Trophoblast cell (in vitro differentiated cells and primary cell): Measurements from ENCODE around the gene RTP5.

Source experiments
- DNase-seq, 2 donors: peaks; one replicate each; pipeline ENCODE4 v3.0.0-alpha.2; 2016
- H2AFZ ChIP-seq: 2 replicates; pipeline ENCODE4 v1.6.1; 2013; ENCODE audit warnings: low read length, moderate library complexity, mild to moderate bottlenecking; ENCODE audit not compliant: insufficient read depth, poor library complexity
- H2AK5ac ChIP-seq: 2 replicates; pipeline ENCODE4 v1.6.1; 2013; ENCODE audit warnings: mild to moderate bottlenecking, low read length
- H2BK120ac ChIP-seq: 2 replicates; pipeline ENCODE4 v1.6.1; 2013; ENCODE audit warnings: low read length, mild to moderate bottlenecking, moderate library complexity; ENCODE audit not compliant: insufficient read depth, poor library complexity
- H2BK12ac ChIP-seq: 2 replicates; pipeline ENCODE4 v1.6.1; 2013; ENCODE audit warnings: mild to moderate bottlenecking, low read length, moderate library complexity
- H2BK5ac ChIP-seq: 2 replicates; pipeline ENCODE4 v1.6.1; 2013; ENCODE audit warnings: low read length, low read depth, moderate library complexity, mild to moderate bottlenecking; ENCODE audit not compliant: poor library complexity
- H3K14ac ChIP-seq: 2 replicates; pipeline ENCODE4 v1.6.1; 2013; ENCODE audit warnings: mild to moderate bottlenecking, low read length
- H3K18ac ChIP-seq: 2 replicates; pipeline ENCODE4 v1.6.1; 2013; ENCODE audit warnings: mild to moderate bottlenecking, low read length
- H3K23ac ChIP-seq: 2 replicates; pipeline ENCODE4 v1.6.1; 2013; ENCODE audit warnings: low read length
- H3K27ac ChIP-seq: 2 replicates; pipeline ENCODE4 v1.5.1; 2013; ENCODE audit warnings: low read depth, mild to moderate bottlenecking, inconsistent platforms, low read length, moderate library complexity
- H3K27me3 ChIP-seq: 2 replicates; pipeline ENCODE4 v1.6.1; 2013; ENCODE audit warnings: inconsistent platforms, mild to moderate bottlenecking, low read length, moderate library complexity; ENCODE audit not compliant: insufficient read depth
- H3K36me3 ChIP-seq, 2 experiments: 1 replicate in 1 of 2; 2 replicates in 1 of 2; pipeline ENCODE4 v1.6.1; 2013; ENCODE audit warnings: low read length in 2 of 2, mild to moderate bottlenecking in 2 of 2, moderate library complexity in 1 of 2; ENCODE audit not compliant: insufficient read depth in 2 of 2, control insufficient read depth in 1 of 2
- H3K4ac ChIP-seq: 2 replicates; pipeline ENCODE4 v1.6.1; 2013; ENCODE audit warnings: low read depth, mild to moderate bottlenecking, low read length, moderate library complexity
- H3K4me1 ChIP-seq, 2 experiments: 1 replicate in 1 of 2; 2 replicates in 1 of 2; pipeline ENCODE4 v1.6.1; 2013; ENCODE audit warnings: low read length in 2 of 2, mild to moderate bottlenecking in 2 of 2, moderate library complexity in 1 of 2; ENCODE audit not compliant: insufficient read depth in 2 of 2, control insufficient read depth in 1 of 2
- H3K4me2 ChIP-seq: 2 replicates; pipeline ENCODE4 v1.6.1; 2013; ENCODE audit warnings: inconsistent platforms, mild to moderate bottlenecking, low read length, moderate library complexity
- H3K4me3 ChIP-seq: 2 replicates; pipeline ENCODE4 v1.5.1; 2013; ENCODE audit warnings: mild to moderate bottlenecking, low read depth, low read length, inconsistent platforms
- H3K79me1 ChIP-seq: one replicate; pipeline ENCODE4 v1.6.1; 2013; ENCODE audit warnings: low read length
- H3K79me2 ChIP-seq: 2 replicates; pipeline ENCODE4 v1.6.1; 2013; ENCODE audit warnings: low read length, mild to moderate bottlenecking; ENCODE audit not compliant: control insufficient read depth, insufficient read depth, poor library complexity
- H3K9ac ChIP-seq: 2 replicates; pipeline ENCODE4 v1.6.1; 2013; ENCODE audit warnings: mild to moderate bottlenecking, low read length
- H3K9me3 ChIP-seq: 2 replicates; pipeline ENCODE4 v1.6.1; 2013; ENCODE audit warnings: low read depth, mild to moderate bottlenecking, control low read depth, inconsistent platforms, low read length; ENCODE audit not compliant: insufficient read depth
- H4K12ac ChIP-seq: 2 replicates; pipeline ENCODE4 v1.6.1; 2013; ENCODE audit warnings: low read depth, mild to moderate bottlenecking, low read length, moderate library complexity
- H4K8ac ChIP-seq: 2 replicates; pipeline ENCODE4 v1.6.1; 2013; ENCODE audit warnings: low read depth, mild to moderate bottlenecking, low read length, moderate library complexity
- H4K91ac ChIP-seq: one replicate; pipeline ENCODE4 v1.6.1; 2013; ENCODE audit warnings: low read depth, mild to moderate bottlenecking, low read length, moderate library complexity
- WGBS: extraction: QIAGEN DNeasy Blood & Tissue Kit; methylation state at CpG from one replicate; pipeline ENCODE4 v1.1.7; 2013; ENCODE audit warnings: missing lambda C conversion rate; ENCODE audit not compliant: insufficient read length, insufficient coverage; ENCODE audit errors: extremely low coverage; 5-methylcytosine and 5-hydroxymethylcytosine counted together

RTP5 gene

GRCh38 chr2:241876528-241877196 is 7.1 kb downstream of the RTP5 start:
- Histone ChIP-seq H4K91ac (no peak overlapping the region), H4K8ac (no peak overlapping the region), H4K12ac (no peak overlapping the region), H3K79me2 (no peaks in the 10 kb centered on the region), H2BK5ac (no peak overlapping the region), H3K9ac (no peak overlapping the region), H3K79me1 (no peaks in the 10 kb centered on the region), H2BK120ac (no peak overlapping the region), H3K23ac (no peak overlapping the region), H3K14ac (no peak overlapping the region), H3K4me1 (peaks cover 0 to 5% of the 10 kb centered on the region in 2 experiments), H2AFZ (no peak overlapping the region), H3K18ac (no peak overlapping the region), H2BK12ac (no peak overlapping the region), H3K27me3 (no peaks in the 10 kb centered on the region), H3K4me3 (no peak overlapping the region), H3K36me3 (no peaks in the 10 kb centered on the region), H2AK5ac (no peak overlapping the region), H3K27ac (no peak overlapping the region), H3K4me2 (no peak overlapping the region), H3K4ac (no peak overlapping the region), H3K9me3 (peaks cover 19% of the 10 kb centered on the region)
- no peak for DNase-seq
- WGBS, result no CpG with 5 or more reads among the region's 18 CpGs

- no peak overlapping the region for H2AK5ac ChIP-seq
- H3K9ac ChIP-seq, result no peak overlapping the region
- H3K36me3 ChIP-seq, result no peaks in the 10 kb centered on the region
- no peak overlapping the region for H4K91ac ChIP-seq
- no peak overlapping the region for H4K12ac ChIP-seq
- no peak overlapping the region for H3K4me2 ChIP-seq
- peaks cover 3 to 9% of the 10 kb centered on the region in 2 experiments for H3K4me1 ChIP-seq
- no peak overlapping the region for H3K4me3 ChIP-seq
- no peak for DNase-seq
- no CpG with 5 or more reads among the region's 16 CpGs for WGBS
- no peak overlapping the region for H3K14ac ChIP-seq
- H4K8ac ChIP-seq, result no peak overlapping the region
- H2BK12ac ChIP-seq, result no peak overlapping the region
- no peak overlapping the region for H3K23ac ChIP-seq
- no peak overlapping the region for H2AFZ ChIP-seq
- H2BK120ac ChIP-seq, result no peak overlapping the region
- H3K27ac ChIP-seq, result no peak overlapping the region
- no peaks in the 10 kb centered on the region for H3K79me1 ChIP-seq
- peaks cover 19% of the 10 kb centered on the region for H3K9me3 ChIP-seq
- H3K4ac ChIP-seq, result no peak overlapping the region
- no peaks in the 10 kb centered on the region for H3K27me3 ChIP-seq
- H3K79me2 ChIP-seq, result no peaks in the 10 kb centered on the region
- H2BK5ac ChIP-seq, result no peak overlapping the region
- H3K18ac ChIP-seq, result no peak overlapping the region
Observed at GRCh38 chr2:241877197-241877685, 7.7 kb downstream of the RTP5 start.

- peaks cover 14% of the 10 kb centered on the region for H3K9me3 ChIP-seq
- no peak overlapping the region for H4K8ac ChIP-seq
- H2AFZ ChIP-seq, result no peak overlapping the region
- H3K4ac ChIP-seq, result no peak overlapping the region
- no peaks in the 10 kb centered on the region for H3K36me3 ChIP-seq
- H3K79me2 ChIP-seq, result no peaks in the 10 kb centered on the region
- no peak overlapping the region for H3K9ac ChIP-seq
- no peak overlapping the region for H2BK12ac ChIP-seq
- H3K18ac ChIP-seq, result no peak overlapping the region
- H2AK5ac ChIP-seq, result no peak overlapping the region
- no peaks in the 10 kb centered on the region for H3K27me3 ChIP-seq
- H4K91ac ChIP-seq, result no peak overlapping the region
- H3K4me3 ChIP-seq, result no peak overlapping the region
- peaks cover 3 to 9% of the 10 kb centered on the region in 2 experiments for H3K4me1 ChIP-seq
- H2BK5ac ChIP-seq, result no peak overlapping the region
- H3K27ac ChIP-seq, result no peak overlapping the region
- no CpG with 5 or more reads among the region's 27 CpGs for WGBS
- no peak overlapping the region for H3K4me2 ChIP-seq
- H4K12ac ChIP-seq, result no peak overlapping the region
- peak; percentile 59 to 71 for DNase-seq
- no peaks in the 10 kb centered on the region for H3K79me1 ChIP-seq
- H2BK120ac ChIP-seq, result no peak overlapping the region
- H3K14ac ChIP-seq, result no peak overlapping the region
- no peak overlapping the region for H3K23ac ChIP-seq
Observed at GRCh38 chr2:241877989-241878970, 8.8 kb downstream of the RTP5 start.

GRCh38 chr2:241879326-241879725 is 9.8 kb downstream of the RTP5 start:
- H3K14ac ChIP-seq, result no peak overlapping the region
- peaks cover 10% of the 10 kb centered on the region for H3K9me3 ChIP-seq
- H2BK120ac ChIP-seq, result no peak overlapping the region
- WGBS, result no CpG with 5 or more reads among the region's 9 CpGs
- no peaks in the 10 kb centered on the region for H3K79me2 ChIP-seq
- H3K9ac ChIP-seq, result no peak overlapping the region
- H3K4me1 ChIP-seq, result peaks cover 3 to 9% of the 10 kb centered on the region in 2 experiments
- H2BK5ac ChIP-seq, result no peak overlapping the region
- H3K4me3 ChIP-seq, result no peak overlapping the region
- no peak for DNase-seq
- no peak overlapping the region for H2AFZ ChIP-seq
- H3K4ac ChIP-seq, result no peak overlapping the region
- no peaks in the 10 kb centered on the region for H3K79me1 ChIP-seq
- H2BK12ac ChIP-seq, result no peak overlapping the region
- H3K4me2 ChIP-seq, result no peak overlapping the region
- no peak overlapping the region for H3K23ac ChIP-seq
- H3K27me3 ChIP-seq, result no peaks in the 10 kb centered on the region
- no peak overlapping the region for H3K18ac ChIP-seq
- no peak overlapping the region for H4K91ac ChIP-seq
- no peak overlapping the region for H2AK5ac ChIP-seq
- no peak overlapping the region for H3K27ac ChIP-seq
- no peak overlapping the region for H4K8ac ChIP-seq
- H4K12ac ChIP-seq, result no peak overlapping the region
- no peaks in the 10 kb centered on the region for H3K36me3 ChIP-seq
